Activated CD4-positive, alpha-beta T cell treated with anti-CD3 and anti-CD28 coated beads for 36 hours (primary cell): ENCODE measurements around the gene CERS2. TPM values are rescaled to one million over a fixed set of nuclear protein-coding genes. Genes with fewer than 3 reads are reported as not detected.

Experiments used
- ATAC-seq: fragments of 200-7000 bp; cut with Tn5 transposase; one replicate; pipeline ENCODE4 v1.10.0; 2021; ENCODE audit warnings: mild to moderate bottlenecking, moderate library complexity
- CTCF ChIA-PET: fragments of 350-600 bp; sonication (Branson Sonifier 250); formaldehyde crosslinking; loops from one replicate; lab custom pipeline; 2021; ENCODE audit warnings: antibody characterized with exemption; lab: Charles Lee
- POLR2A ChIA-PET: fragments of 350-600 bp; sonication (Branson Sonifier 250); formaldehyde crosslinking; loops from one replicate; lab custom pipeline; 2021; ENCODE audit warnings: antibody characterized with exemption, inconsistent platforms; lab: Charles Lee
- DNase-seq: peaks from one replicate; pipeline ENCODE4 v3.0.0-alpha.2; 2020
- H3K27ac Mint-ChIP-seq: one replicate; pipeline ENCODE4 v1.8.0; 2021; ENCODE audit warnings: mixed read lengths
- H3K27me3 Mint-ChIP-seq: one replicate; pipeline ENCODE4 v1.8.0; 2021; ENCODE audit warnings: mixed read lengths
- H3K36me3 Mint-ChIP-seq: one replicate; pipeline ENCODE4 v1.8.0; 2021; ENCODE audit warnings: low read depth, mixed read lengths
- H3K4me1 Mint-ChIP-seq: one replicate; pipeline ENCODE4 v1.8.0; 2021; ENCODE audit warnings: mixed read lengths
- H3K4me3 Mint-ChIP-seq: one replicate; pipeline ENCODE4 v1.8.0; 2021; ENCODE audit warnings: mild to moderate bottlenecking, moderate library complexity, mixed read lengths
- H3K9me3 Mint-ChIP-seq: one replicate; pipeline ENCODE4 v1.8.0; 2021; ENCODE audit warnings: low read depth, mixed read lengths
- intact Hi-C, 2 experiments: fragments of 100-400 bp; cut with DNase I in 1 of 2; cut with micrococcal nuclease in 1 of 2; formaldehyde crosslinking; loops; one replicate each; pipeline versions ENCODE4 v1.14.2 to v1.15.1; 2022 to 2024; cut with DNase I, micrococcal nuclease
- total RNA-seq, 2 experiments: library from RNA; stranded (reverse); gene quantifications; one replicate each; pipeline ENCODE4 v1.2.3, GENCODE V29; 2021

The CERS2 gene
- total RNA-seq, 2 experiments from 2014 or later, result 134 to 151 TPM

DNA sequence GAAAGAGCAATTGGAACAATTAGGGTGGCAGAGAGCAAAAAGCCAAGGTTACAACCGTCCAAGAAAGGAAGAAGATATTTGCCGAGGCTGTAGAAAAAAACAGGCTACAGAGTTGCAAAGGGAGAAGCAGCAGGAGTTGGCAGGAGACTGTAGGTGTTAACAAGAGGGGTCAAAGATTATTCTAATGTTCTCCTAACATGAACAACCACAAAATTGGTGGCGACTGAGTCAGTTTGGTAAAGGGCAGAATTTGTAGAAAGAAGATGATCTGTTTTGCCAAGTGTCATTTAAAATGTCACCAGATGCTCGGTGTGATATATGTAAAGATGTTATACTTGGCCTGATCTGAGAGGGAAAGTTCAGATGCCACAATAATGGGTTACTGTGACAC lies 33.2 kb upstream of the CERS2 start:
- ChIA-PET POLR2A (no interaction called here), CTCF (interaction anchor here (0.6 to 3.9 kb wide), 4 partner anchors 12 to 446 kb away, joined by 3 to 68 read pairs (median 8); no protein-coding TSS in a partner anchor)
- DNase-seq (peak; percentile 30), ATAC-seq (no peak)
- Mint-ChIP-seq H3K4me1 (peaks cover 68% of the 10 kb centered on the region), H3K9me3 (no peaks in the 10 kb centered on the region), H3K4me3 (peak overlapping the region; percentile 90), H3K27me3 (no peaks in the 10 kb centered on the region), H3K36me3 (peaks cover 3% of the 10 kb centered on the region), H3K27ac (peak overlapping the region; percentile 96)
- intact Hi-C loops, result loop anchor here (1.0 to 5.0 kb wide), 19 partner anchors 34 to 687 kb away; partner anchors contain the start of genes CDC42SE1 (in 2 of the 2), GABPB2 (in 2 of the 2), TNFAIP8L2 (in 2 of the 2) and ARNT (in 1 of the 2)

GRCh38 chr1:151006327-151007052 lies 31.9 kb upstream of the CERS2 start, which contains the start of gene MINDY1:
MINDY1 (minus strand) TSS chr1:151006902; CDS start chr1:151002617, 4,285 bp downstream.
- CTCF ChIA-PET, result interaction anchor here (0.6 to 3.9 kb wide), 33 partner anchors 11 to 774 kb away, joined by 3 to 68 read pairs (median 4); partner anchors contain the start of genes ANXA9, C1orf56, CERS2 and CTSS
- DNase-seq (peak; percentile 64), ATAC-seq (peak; percentile 55)
- POLR2A ChIA-PET, result interaction anchor here (0.6 to 1.7 kb wide), 6 partner anchors 29 to 520 kb away, joined by 3 to 9 read pairs (median 4); partner anchors contain the start of genes CERS2, TARS2, TNFAIP8L2 and ZNF687
- Mint-ChIP-seq H3K4me3 (peak within 1 kb of the TSS; percentile 90), H3K36me3 (peaks cover 9% of the 10 kb centered on the region), H3K27ac (peak within 1 kb of the TSS; percentile 96), H3K27me3 (no peaks in the 10 kb centered on the region), H3K4me1 (peaks cover 75% of the 10 kb centered on the region), H3K9me3 (no peaks in the 10 kb centered on the region)
- intact Hi-C loops, result loop anchor here (1.0 to 5.0 kb wide), 2 partner anchors 27 to 151 kb away; partner anchors contain the start of gene TNFAIP8L2 (in 1 of the 2)

- Mint-ChIP-seq H3K36me3 (peaks cover 6% of the 10 kb centered on the region), H3K4me3 (peak overlapping the region; percentile 90), H3K27me3 (no peaks in the 10 kb centered on the region), H3K27ac (peak overlapping the region; percentile 96), H3K4me1 (peaks cover 74% of the 10 kb centered on the region), H3K9me3 (no peaks in the 10 kb centered on the region)
- intact Hi-C loops, result loop anchor here (1.0 to 5.0 kb wide), 2 partner anchors 27 to 151 kb away; partner anchors contain the start of gene TNFAIP8L2 (in 1 of the 2)
- ChIA-PET CTCF (interaction anchor here (0.6 to 3.9 kb wide), 31 partner anchors 10 to 773 kb away, joined by 3 to 68 read pairs (median 4); partner anchors contain the start of genes ANXA9, C1orf56, CERS2 and CTSS), POLR2A (interaction anchor here (0.6 to 1.7 kb wide), 5 partner anchors 28 to 433 kb away, joined by 3 to 9 read pairs (median 5); partner anchors contain the start of genes CERS2, ENSA and ZNF687)
- DNase-seq (no peak), ATAC-seq (no peak)
Observed at GRCh38 chr1:151005729-151006319, 31.2 kb upstream of the CERS2 start.

GRCh38 chr1:151003180-151003579 lies 28.5 kb upstream of the CERS2 start:
- no peaks in the 10 kb centered on the region for H3K9me3 Mint-ChIP-seq
- no peak for ATAC-seq
- no peak for DNase-seq
- CTCF ChIA-PET, result interaction anchor here (0.7 to 3.4 kb wide), 3 partner anchors 8 to 97 kb away, joined by 3 to 35 read pairs (median 3); no protein-coding TSS in a partner anchor
- peaks cover 75% of the 10 kb centered on the region for H3K4me1 Mint-ChIP-seq
- H3K27me3 Mint-ChIP-seq, result no peaks in the 10 kb centered on the region
- peaks cover 13% of the 10 kb centered on the region for H3K36me3 Mint-ChIP-seq
- H3K4me3 Mint-ChIP-seq, result peak overlapping the region; percentile 90
- intact Hi-C loops, result no loop called here
- peak overlapping the region; percentile 83 for H3K27ac Mint-ChIP-seq
- POLR2A ChIA-PET, result no interaction called here

DNA sequence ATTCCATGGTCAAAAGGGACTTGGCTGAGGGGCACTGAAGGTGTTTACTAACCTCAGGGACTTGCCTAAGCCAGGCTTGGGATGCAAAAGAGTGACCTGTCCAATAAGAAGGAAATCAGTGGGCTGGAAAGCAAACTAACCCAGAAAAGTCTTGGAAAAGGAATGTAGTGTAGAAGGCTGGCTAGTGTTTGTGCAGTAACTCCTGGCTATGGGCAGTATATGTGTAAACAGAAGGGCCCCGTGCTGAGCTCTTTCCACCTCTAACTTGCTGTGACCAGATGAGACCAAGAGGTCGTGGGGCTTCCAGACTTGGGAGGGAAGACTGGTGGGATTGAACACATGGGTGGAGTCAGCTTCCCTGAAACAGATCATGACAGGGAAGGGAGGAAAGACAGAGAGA lies 28.0 kb upstream of the CERS2 start:
- ChIA-PET CTCF (interaction anchor here (3.4 kb wide), 1 partner anchor 23 kb away, joined by 35 read pairs; no protein-coding TSS in a partner anchor), POLR2A (no interaction called here)
- H3K4me3 Mint-ChIP-seq, result peak overlapping the region; percentile 90
- DNase-seq (no peak), ATAC-seq (no peak)
- peaks cover 13% of the 10 kb centered on the region for H3K36me3 Mint-ChIP-seq
- H3K4me1 Mint-ChIP-seq, result peaks cover 71% of the 10 kb centered on the region
- H3K27me3 Mint-ChIP-seq, result no peaks in the 10 kb centered on the region
- no peaks in the 10 kb centered on the region for H3K9me3 Mint-ChIP-seq
- H3K27ac Mint-ChIP-seq, result peak overlapping the region; percentile 83
- intact Hi-C loops, result no loop called here

DNA sequence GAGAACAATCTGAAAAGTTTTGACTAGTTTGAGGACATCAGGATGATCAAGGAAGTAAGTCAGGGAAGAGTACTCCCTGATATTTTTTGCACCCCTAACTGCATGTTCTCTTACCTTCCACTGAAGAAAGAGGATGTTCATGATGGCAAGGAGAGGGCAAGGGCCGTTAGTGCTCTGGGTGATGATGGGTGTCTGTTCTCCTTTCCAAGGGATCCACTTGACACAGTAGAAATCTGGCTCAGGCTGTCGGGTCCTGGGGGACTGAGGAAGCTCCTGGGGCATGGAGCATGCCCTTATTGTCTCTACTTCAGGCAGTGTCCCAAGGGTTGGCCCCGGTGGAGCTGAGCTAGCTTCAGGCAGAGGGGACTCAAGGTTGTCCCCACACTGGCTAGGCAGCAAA lies 27.4 kb upstream of the CERS2 start:
- DNase-seq (no peak), ATAC-seq (no peak)
- no peak overlapping the region for H3K27ac Mint-ChIP-seq
- no peaks in the 10 kb centered on the region for H3K27me3 Mint-ChIP-seq
- H3K9me3 Mint-ChIP-seq, result no peaks in the 10 kb centered on the region
- CTCF ChIA-PET, result interaction anchor here (1.0 to 3.4 kb wide), 4 partner anchors 22 to 515 kb away, joined by 3 to 35 read pairs (median 4); no protein-coding TSS in a partner anchor
- POLR2A ChIA-PET, result interaction anchor here (0.6 to 1.0 kb wide), 3 partner anchors 32 to 265 kb away, joined by 3 to 5 read pairs (median 3); no protein-coding TSS in a partner anchor
- H3K4me1 Mint-ChIP-seq, result peaks cover 66% of the 10 kb centered on the region
- H3K36me3 Mint-ChIP-seq, result peaks cover 14% of the 10 kb centered on the region
- intact Hi-C loops, result no loop called here
- H3K4me3 Mint-ChIP-seq, result no peak overlapping the region

DNA sequence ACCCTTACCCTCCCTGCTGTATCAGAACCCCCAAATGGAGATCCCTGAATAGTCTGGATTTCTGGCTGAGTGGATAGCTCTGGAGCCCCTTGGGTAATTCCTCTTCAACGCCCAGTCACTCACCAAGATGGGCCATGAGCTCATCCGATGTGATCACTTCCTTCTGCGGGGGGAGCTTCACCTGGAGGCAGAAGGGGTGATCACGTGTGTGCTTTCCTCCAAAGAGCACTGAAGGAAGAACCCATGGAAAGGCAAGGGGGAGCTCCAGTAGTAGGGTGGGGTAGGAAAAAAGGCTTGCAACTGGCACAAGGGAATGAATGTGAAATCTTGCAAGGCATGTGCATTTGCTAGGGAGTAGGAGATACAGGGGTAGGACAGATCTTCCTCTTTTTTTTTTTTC lies 27.0 kb upstream of the CERS2 start:
- CTCF ChIA-PET, result interaction anchor here (0.7 to 3.4 kb wide), 6 partner anchors 22 to 515 kb away, joined by 3 to 35 read pairs (median 3); no protein-coding TSS in a partner anchor
- no peak overlapping the region for H3K27ac Mint-ChIP-seq

GRCh38 chr1:151000408-151000807 lies 25.8 kb upstream of the CERS2 start:
- no peaks in the 10 kb centered on the region for H3K27me3 Mint-ChIP-seq
- POLR2A ChIA-PET, result no interaction called here
- DNase-seq (no peak), ATAC-seq (no peak)
- CTCF ChIA-PET, result interaction anchor here (0.6 to 8.0 kb wide), 4 partner anchors 20 to 31 kb away, joined by 3 to 90 read pairs (median 19); partner anchors contain the start of gene ANXA9
- H3K36me3 Mint-ChIP-seq, result peaks cover 17% of the 10 kb centered on the region
- H3K9me3 Mint-ChIP-seq, result no peaks in the 10 kb centered on the region
- intact Hi-C loops, result no loop called here
- H3K4me1 Mint-ChIP-seq, result peaks cover 55% of the 10 kb centered on the region
- H3K4me3 Mint-ChIP-seq, result no peak overlapping the region
- H3K27ac Mint-ChIP-seq, result peak overlapping the region; percentile 47

More for the DNA sequence above, 27.0 kb upstream of the CERS2 start:
- peaks cover 17% of the 10 kb centered on the region for H3K36me3 Mint-ChIP-seq
- H3K4me3 Mint-ChIP-seq, result no peak overlapping the region
- DNase-seq (no peak), ATAC-seq (no peak)
- no peaks in the 10 kb centered on the region for H3K27me3 Mint-ChIP-seq
- POLR2A ChIA-PET, result interaction anchor here (0.6 to 1.0 kb wide), 4 partner anchors 31 to 265 kb away, joined by 3 to 5 read pairs (median 3); no protein-coding TSS in a partner anchor
- peaks cover 61% of the 10 kb centered on the region for H3K4me1 Mint-ChIP-seq
- H3K9me3 Mint-ChIP-seq, result no peaks in the 10 kb centered on the region
- intact Hi-C loops, result no loop called here

- Mint-ChIP-seq H3K9me3 (no peaks in the 10 kb centered on the region), H3K4me3 (no peak overlapping the region), H3K27ac (peak overlapping the region; percentile 47), H3K4me1 (peaks cover 54% of the 10 kb centered on the region), H3K36me3 (peaks cover 17% of the 10 kb centered on the region), H3K27me3 (no peaks in the 10 kb centered on the region)
- intact Hi-C loops, result loop anchor here in 1 of 2 experiments (5.0 kb wide), 2 partner anchors 538 to 743 kb away; partner anchors contain the start of gene CA14
- ATAC-seq (no peak), DNase-seq (no peak)
- ChIA-PET CTCF (interaction anchor here (0.6 to 8.0 kb wide), 4 partner anchors 10 to 100 kb away, joined by 3 to 90 read pairs (median 4); partner anchors contain the start of gene ANXA9), POLR2A (no interaction called here)
Observed at GRCh38 chr1:150999926-151000325, 25.3 kb upstream of the CERS2 start.

DNA sequence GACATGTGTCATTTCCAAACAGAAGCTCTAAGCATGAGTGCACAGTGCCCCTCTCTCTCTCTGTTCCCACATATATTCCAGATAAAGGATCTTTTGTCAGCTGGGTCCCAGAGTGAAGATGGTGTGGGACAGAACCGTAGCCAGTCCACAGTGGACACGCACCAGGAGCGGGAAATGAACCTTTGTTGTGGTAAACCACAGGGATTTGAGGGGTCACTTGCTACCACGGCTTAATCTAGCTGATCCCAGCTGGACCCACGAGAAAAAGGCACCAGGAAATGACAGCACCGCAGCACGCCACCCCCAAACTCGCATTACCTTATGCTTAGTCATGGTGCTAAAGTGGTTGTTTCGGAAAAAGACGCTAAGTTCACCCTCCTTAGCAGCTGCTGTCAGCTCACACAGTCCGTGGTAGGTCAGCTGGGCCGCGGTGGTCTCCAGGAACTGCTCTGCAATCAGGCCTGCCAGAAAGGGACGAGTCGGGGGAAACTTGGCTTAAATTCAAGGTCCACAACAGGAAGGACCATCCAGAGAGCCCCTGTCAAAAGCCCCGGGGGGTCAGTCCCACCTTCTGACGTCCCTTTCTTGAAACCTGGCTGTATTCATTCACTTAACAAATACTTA lies 24.5 kb upstream of the CERS2 start:
- H3K4me3 Mint-ChIP-seq, result no peak overlapping the region
- peak; percentile 64 for DNase-seq
- H3K27ac Mint-ChIP-seq, result peak overlapping the region; percentile 55
- H3K4me1 Mint-ChIP-seq, result peaks cover 49% of the 10 kb centered on the region
- POLR2A ChIA-PET, result no interaction called here
- no peaks in the 10 kb centered on the region for H3K27me3 Mint-ChIP-seq
- ATAC-seq, result peak; percentile 77
- intact Hi-C loops, result loop anchor here in 1 of 2 experiments (5.0 kb wide), 2 partner anchors 537 to 742 kb away; partner anchors contain the start of gene CA14
- H3K36me3 Mint-ChIP-seq, result peaks cover 17% of the 10 kb centered on the region
- CTCF ChIA-PET, result interaction anchor here (0.7 to 8.0 kb wide), 5 partner anchors 9 to 101 kb away, joined by 3 to 90 read pairs (median 4); partner anchors contain the start of gene ANXA9
- no peaks in the 10 kb centered on the region for H3K9me3 Mint-ChIP-seq
